ENCODE results near the gene ABHD10.

Gene ABHD10

GRCh38 chr3:111967068-111967467, 11.8 kb upstream of the ABHD10 start:
- DNase-seq: no peak

GRCh38 chr3:111967651-111968274, 11.1 kb upstream of the ABHD10 start:
- peak; percentile 70 to 76 for DNase-seq

GRCh38 chr3:111968319-111969054, 10.3 kb upstream of the ABHD10 start:
- DNase-seq: no peak

GRCh38 chr3:111970376-111970775, 8.4 kb upstream of the ABHD10 start:
- no peak for DNase-seq

GRCh38 chr3:111971533-111972130, 7.2 kb upstream of the ABHD10 start:
- no peak for DNase-seq

- no peak for DNase-seq
Observed at GRCh38 chr3:111972891-111973290, 5.9 kb upstream of the ABHD10 start.

GRCh38 chr3:111975131-111975530, 3.7 kb upstream of the ABHD10 start:
- no peak for DNase-seq

- DNase-seq: no peak
Observed at GRCh38 chr3:111976254-111976653, 2.6 kb upstream of the ABHD10 start.

- no peak for DNase-seq
Observed at GRCh38 chr3:111979434-111980038, 710 bp downstream of the ABHD10 start.

GRCh38 chr3:111980716-111981456, 2.1 kb downstream of the ABHD10 start:
- no peak for DNase-seq

- no peak for DNase-seq
Observed at GRCh38 chr3:111981457-111981763, 2.6 kb downstream of the ABHD10 start.

GRCh38 chr3:111984636-111985298, 5.9 kb downstream of the ABHD10 start:
- no peak for DNase-seq

- no peak for DNase-seq
Observed at GRCh38 chr3:111986800-111987199, 8.0 kb downstream of the ABHD10 start.

- peak in 1 of 2 donors; percentile 67 for DNase-seq
Observed at GRCh38 chr3:111989061-111989678, 10.3 kb downstream of the ABHD10 start.

- DNase-seq: no peak
Observed at GRCh38 chr3:111993038-111993437, 14.2 kb downstream of the ABHD10 start.

GRCh38 chr3:111998636-111999483, 20.0 kb downstream of the ABHD10 start, which contains the start of gene TAGLN3:
Gene TAGLN3 (plus strand): TSS chr3:111998922. CDS start chr3:111999423, 501 bp downstream.
- peak; percentile 32 to 70 for DNase-seq

GRCh38 chr3:111999484-112000324, 20.9 kb downstream of the ABHD10 start:
- DNase-seq: peak in 1 of 2 donors; percentile 53

- no peak for DNase-seq
Observed at GRCh38 chr3:112000367-112000771, 21.5 kb downstream of the ABHD10 start.

- DNase-seq: no peak
Observed at GRCh38 chr3:112000966-112001365, 22.1 kb downstream of the ABHD10 start.

GRCh38 chr3:112001526-112001925, 22.7 kb downstream of the ABHD10 start:
- no peak for DNase-seq
